Measurements from ENCODE around the gene TMOD1.

- TF ChIP-seq CTCF (IDR thresholded peaks at IDR 0.05; ENCODE audit: low read depth, low read length, missing input control) (no peak), REST (IDR thresholded peaks at IDR 0.05) (no peak), YY1 (IDR thresholded peaks at IDR 0.05) (no peak), TAF1 (conservative IDR thresholded peaks at IDR 0.05) (no peak)
Observed at GRCh38 chr9:97570899-97571298, 69.4 kb downstream of the TMOD1 start.
